Skeletal muscle tissue (tissue), 4 donors: ENCODE measurements around the gene TMEM92. TPM values are rescaled to one million over a fixed set of nuclear protein-coding genes. Genes with fewer than 3 reads are reported as not detected.
"Not testable (repeated sequence)": the region's sequence is repeated elsewhere in the genome, so short reads cannot be mapped to it uniquely, and the experiment has no call there.

ENCODE experiments used
- H3K27ac ChIP-seq: one replicate; pipeline ENCODE4 v1.7.0; 2013; ENCODE audit warnings: mild to moderate bottlenecking, low read depth, low read length, inconsistent platforms
- H3K27me3 ChIP-seq, 3 donors: one replicate each; pipeline ENCODE4 v1.7.0; 2013; ENCODE audit warnings: low read length in 3 of 3; ENCODE audit not compliant: control insufficient read depth in 3 of 3, insufficient read depth in 3 of 3
- H3K36me3 ChIP-seq, 3 donors: one replicate each; pipeline ENCODE4 v1.7.0; 2013; ENCODE audit warnings: low read length in 3 of 3; ENCODE audit not compliant: control insufficient read depth in 3 of 3, insufficient read depth in 3 of 3
- H3K4me1 ChIP-seq, 3 donors: one replicate each; pipeline ENCODE4 v1.7.0; 2013; ENCODE audit warnings: low read length in 3 of 3, mild to moderate bottlenecking in 3 of 3; ENCODE audit not compliant: control insufficient read depth in 3 of 3, insufficient read depth in 3 of 3
- H3K4me3 ChIP-seq, 3 donors: one replicate each; pipeline ENCODE4 v1.7.0; 2013; ENCODE audit warnings: low read length in 3 of 3
- H3K9ac ChIP-seq, 3 donors: one replicate each; pipeline ENCODE4 v1.7.0; 2013; ENCODE audit warnings: low read length in 3 of 3, mild to moderate bottlenecking in 3 of 3, moderate library complexity in 2 of 3, low read depth in 1 of 3
- H3K9me3 ChIP-seq, 3 donors: one replicate each; pipeline ENCODE4 v1.7.0; 2013; ENCODE audit warnings: low read length in 3 of 3; ENCODE audit not compliant: control insufficient read depth in 3 of 3
- total RNA-seq: library from RNA; depleted of rRNA; stranded (reverse); fragments of >200 nt; gene quantifications from one replicate; pipeline ENCODE4 v1.2.3, GENCODE V29; 2014
- donor health status: Osteomylitis.

TMEM92 gene
- total RNA-seq, 1 donor from 2014 or later, result not detected

GRCh38 chr17:50268743-50269275 is 5.5 kb upstream of the TMEM92 start:
- H3K9me3 ChIP-seq, result no peaks in the 10 kb centered on the region
- H3K4me1 ChIP-seq, result peaks cover 26 to 41% (median 26%) of the 10 kb centered on the region in 3 donors
- H3K27ac ChIP-seq, result no peak overlapping the region
- H3K27me3 ChIP-seq, result peaks cover 3 to 10% (median 8%) of the 10 kb centered on the region in 3 donors
- H3K36me3 ChIP-seq, result no peaks in the 10 kb centered on the region
- no peak overlapping the region for H3K9ac ChIP-seq
- no peak overlapping the region for H3K4me3 ChIP-seq

DNA sequence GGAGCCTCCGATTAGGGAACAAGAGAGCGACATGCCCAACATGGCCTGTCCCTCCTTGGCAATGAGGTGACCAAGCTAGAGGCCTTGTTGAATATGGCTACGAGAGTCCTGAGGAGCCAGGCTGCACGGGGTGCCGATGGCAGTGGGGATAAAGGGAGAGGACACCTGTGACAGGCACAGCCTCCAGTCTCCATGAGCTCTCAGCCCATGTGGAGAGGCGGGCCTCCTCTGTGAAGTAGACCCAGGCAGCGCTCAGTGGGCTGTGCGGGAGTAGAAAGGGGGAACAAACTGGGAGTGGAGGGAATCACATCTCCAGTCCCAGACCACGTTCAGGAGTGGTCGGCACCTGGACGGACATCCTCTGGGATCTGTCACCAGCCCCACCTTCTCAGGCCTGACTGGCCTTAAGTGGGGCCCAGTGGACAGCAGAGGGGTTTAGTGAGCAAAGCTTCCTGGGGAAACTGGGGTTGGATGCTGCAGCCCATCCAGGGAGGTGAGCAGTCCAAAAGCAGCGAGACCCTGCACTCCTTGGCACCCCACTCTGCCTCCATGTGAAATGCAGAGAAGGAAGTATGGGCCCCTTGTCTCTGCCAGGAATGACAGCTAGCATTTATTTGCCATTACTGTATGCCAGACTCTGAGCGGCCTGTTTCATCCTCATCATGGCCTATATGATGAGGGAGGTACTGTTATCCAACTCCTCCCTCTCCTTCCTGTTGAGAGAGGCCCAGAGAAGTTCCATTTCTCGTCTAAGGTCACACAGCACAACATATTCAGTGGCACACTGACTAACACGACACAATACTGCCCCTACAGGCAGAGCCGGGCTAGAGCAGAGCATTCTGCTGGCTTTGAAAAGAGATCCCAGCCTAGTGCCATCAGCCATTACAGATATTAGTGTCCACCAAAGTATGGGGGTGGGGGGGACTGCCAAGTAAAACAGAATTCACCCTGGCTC is 4.5 kb upstream of the TMEM92 start:
- Histone ChIP-seq H3K4me1 (peaks cover 24 to 39% (median 26%) of the 10 kb centered on the region in 3 donors), H3K36me3 (no peaks in the 10 kb centered on the region)

GRCh38 chr17:50270435-50271362 is 3.6 kb upstream of the TMEM92 start:
- peak overlapping the region; percentile 47 for H3K27ac ChIP-seq
- no peaks in the 10 kb centered on the region for H3K36me3 ChIP-seq
- no peak overlapping the region for H3K4me3 ChIP-seq
- H3K4me1 ChIP-seq, result peaks cover 24 to 39% (median 24%) of the 10 kb centered on the region in 3 donors
- peak overlapping the region in 1 of 3 donors; percentile 51 for H3K9ac ChIP-seq
- no peaks in the 10 kb centered on the region for H3K9me3 ChIP-seq
- peaks cover 8 to 22% (median 20%) of the 10 kb centered on the region in 3 donors for H3K27me3 ChIP-seq

More for the DNA sequence above, 4.5 kb upstream of the TMEM92 start:
- no peaks in the 10 kb centered on the region for H3K9me3 ChIP-seq
- H3K4me3 ChIP-seq, result no peak overlapping the region
- peaks cover 8 to 16% (median 14%) of the 10 kb centered on the region in 3 donors for H3K27me3 ChIP-seq
- no peak overlapping the region for H3K9ac ChIP-seq
- H3K27ac ChIP-seq, result peak overlapping the region; percentile 46

DNA sequence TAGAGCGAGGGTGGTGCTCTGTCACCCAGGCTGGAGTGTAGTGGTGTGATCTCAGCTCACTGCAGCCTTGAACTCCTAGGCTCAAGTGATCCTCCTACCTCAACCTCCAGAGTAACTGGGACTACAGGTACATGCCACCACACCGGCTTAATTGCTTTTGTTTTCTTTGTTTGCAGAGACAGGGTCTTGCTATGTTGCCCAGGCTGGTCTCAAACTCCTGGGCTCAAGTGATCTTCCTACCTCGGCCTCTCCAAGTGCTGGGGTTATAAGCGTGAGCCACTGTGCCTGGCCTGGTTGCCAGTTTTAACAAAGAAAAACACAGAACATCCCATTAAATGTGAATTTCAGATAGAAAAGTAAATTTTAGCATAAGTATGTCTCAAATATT is 2.9 kb upstream of the TMEM92 start:
- not testable (repeated sequence) for H3K4me3 ChIP-seq, H3K9ac ChIP-seq, H3K9me3 ChIP-seq, H3K36me3 ChIP-seq, H3K27ac ChIP-seq
- Histone ChIP-seq H3K27me3 (peaks cover 8 to 20% (median 19%) of the 10 kb centered on the region in 3 donors), H3K4me1 (peaks cover 19 to 36% (median 23%) of the 10 kb centered on the region in 3 donors)

GRCh38 chr17:50272246-50272645 is 2.0 kb upstream of the TMEM92 start:
- H3K27ac ChIP-seq, result peak overlapping the region; percentile 20
- H3K36me3 ChIP-seq, result no peaks in the 10 kb centered on the region
- peaks cover 9 to 23% (median 22%) of the 10 kb centered on the region in 3 donors for H3K27me3 ChIP-seq
- peak overlapping the region in 2 of 3 donors; percentile 73 to 79 for H3K4me3 ChIP-seq
- peak overlapping the region in 1 of 3 donors; percentile 71 for H3K9ac ChIP-seq
- no peaks in the 10 kb centered on the region for H3K9me3 ChIP-seq
- H3K4me1 ChIP-seq, result peaks cover 15 to 27% (median 16%) of the 10 kb centered on the region in 3 donors

- Histone ChIP-seq H3K9ac (peak overlapping the region; percentile 22 to 73 (median 71)), H3K4me1 (peaks cover 11 to 21% (median 16%) of the 10 kb centered on the region in 3 donors), H3K9me3 (no peaks in the 10 kb centered on the region), H3K4me3 (peak overlapping the region; percentile 73 to 79 (median 73)), H3K27me3 (peaks cover 17 to 30% (median 29%) of the 10 kb centered on the region in 3 donors), H3K27ac (peak overlapping the region; percentile 20), H3K36me3 (no peaks in the 10 kb centered on the region)
Observed at GRCh38 chr17:50272711-50273653, 1.3 kb upstream of the TMEM92 start.

DNA sequence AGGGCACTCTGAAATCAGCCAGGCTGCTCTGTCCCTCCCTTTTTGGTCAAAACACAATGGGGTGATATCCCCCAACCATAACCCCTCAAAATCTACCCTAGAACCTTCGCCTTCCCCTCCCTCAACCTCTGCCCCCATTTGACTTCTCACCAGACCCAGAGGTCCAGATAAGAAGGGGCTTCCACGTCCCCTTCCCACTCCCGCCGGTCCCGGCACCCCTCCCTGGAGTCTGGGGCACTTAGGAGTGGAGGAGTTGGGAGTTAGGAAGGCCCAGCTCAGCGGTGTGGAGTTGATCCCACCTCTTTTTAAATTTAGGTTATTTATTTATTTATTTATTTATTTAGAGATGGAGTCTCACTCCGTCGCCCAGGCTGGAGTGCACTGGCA is 619 bp upstream of the TMEM92 start:
- H3K9me3 ChIP-seq, result no peaks in the 10 kb centered on the region
- no peak overlapping the region for H3K4me3 ChIP-seq
- peaks cover 20 to 30% (median 30%) of the 10 kb centered on the region in 3 donors for H3K27me3 ChIP-seq
- no peak overlapping the region for H3K27ac ChIP-seq
- H3K36me3 ChIP-seq, result no peaks in the 10 kb centered on the region
- H3K4me1 ChIP-seq, result peaks cover 11 to 19% (median 13%) of the 10 kb centered on the region in 3 donors
- H3K9ac ChIP-seq, result peak overlapping the region in 1 of 3 donors; percentile 71

- H3K9me3 ChIP-seq, result no peaks in the 10 kb centered on the region
- peaks cover 20 to 31% (median 30%) of the 10 kb centered on the region in 3 donors for H3K27me3 ChIP-seq
- no peak overlapping the region for H3K27ac ChIP-seq
- peaks cover 9 to 13% (median 11%) of the 10 kb centered on the region in 3 donors for H3K4me1 ChIP-seq
- H3K9ac ChIP-seq, result no peak overlapping the region
- no peak overlapping the region for H3K4me3 ChIP-seq
- no peaks in the 10 kb centered on the region for H3K36me3 ChIP-seq
Observed at GRCh38 chr17:50274897-50275221, 593 bp downstream of the TMEM92 start.

DNA sequence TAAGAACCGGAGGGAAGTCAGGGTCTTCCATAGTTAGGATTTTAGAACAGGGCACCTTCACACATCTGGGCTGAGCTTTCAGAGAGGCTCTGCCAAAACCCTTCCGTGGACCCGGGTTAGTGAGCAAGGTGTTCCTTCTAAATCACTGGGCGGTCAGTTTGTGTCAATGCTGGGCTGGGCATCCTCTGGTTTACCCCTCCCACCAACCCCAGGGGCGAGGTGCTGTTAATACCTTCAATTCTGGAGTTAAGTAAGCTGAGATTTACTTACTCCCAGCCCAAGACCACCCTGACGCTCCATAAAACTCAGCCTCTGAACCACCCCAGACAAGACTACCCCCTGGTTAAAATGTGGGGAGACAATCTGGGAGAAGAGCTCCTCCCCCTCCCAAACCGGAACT is 1.0 kb downstream of the TMEM92 start:
- Histone ChIP-seq H3K9ac (no peak overlapping the region), H3K27ac (no peak overlapping the region), H3K9me3 (no peaks in the 10 kb centered on the region), H3K4me3 (no peak overlapping the region), H3K4me1 (peaks cover 8 to 13% (median 8%) of the 10 kb centered on the region in 3 donors), H3K36me3 (no peaks in the 10 kb centered on the region), H3K27me3 (peaks cover 20 to 31% (median 30%) of the 10 kb centered on the region in 3 donors)
